Measurements from ENCODE around the gene SLC5A6. TPM values are rescaled to one million over a fixed set of nuclear protein-coding genes. Genes with fewer than 3 reads are reported as not detected.

SLC5A6 gene
- total and polyA plus RNA-seq, 2 of the 4 experiments (the other 2 are of a cell fraction) = 28.8 to 34.2 TPM

- Histone ChIP-seq H3K4me2 (ENCODE audit: low read depth, low read length) (no peak overlapping the region), H3K4me3 (ENCODE audit: insufficient read depth, low read depth, low read length) (no peak overlapping the region), H2BK120ac (ENCODE audit: low read depth, low read length) (no peak overlapping the region), H3K9me3 (ENCODE audit: control insufficient read depth, insufficient read depth, low read length) (no peaks in the 10 kb centered on the region), H3K23ac (ENCODE audit: low read depth, low read length) (no peak overlapping the region), H2BK20ac (ENCODE audit: low read depth, low read length) (no peak overlapping the region), H3K56ac (ENCODE audit: extremely low read depth, insufficient read depth, low read length) (no peak overlapping the region), H4K91ac (ENCODE audit: insufficient read depth, low read depth, low read length) (no peak overlapping the region), H3K79me1 (ENCODE audit: low read depth in 1 of 2, low read length in 2 of 2) (no peaks in the 10 kb centered on the region), H4K5ac (ENCODE audit: low read depth, low read length) (no peak overlapping the region), H4K20me1 (ENCODE audit: insufficient read depth, low read length) (no peaks in the 10 kb centered on the region), H3K4ac (ENCODE audit: low read depth, low read length) (no peak overlapping the region), H3K27ac (ENCODE audit: insufficient read depth, low read length) (no peak overlapping the region), H3K9me1 (ENCODE audit: insufficient read depth, low read length) (no peaks in the 10 kb centered on the region), H3K14ac (replicated peaks; ENCODE audit: low read depth, low read length) (no peak overlapping the region), H2BK5ac (ENCODE audit: low read depth, low read length, poor library complexity, severe bottlenecking) (no peak overlapping the region), H3K18ac (ENCODE audit: low read depth, low read length) (no peak overlapping the region), H3K4me1 (ENCODE audit: control insufficient read depth, insufficient read depth, low read length) (peaks cover 5% of the 10 kb centered on the region), H2BK15ac (ENCODE audit: low read depth, low read length) (no peak overlapping the region), H4K8ac (ENCODE audit: low read depth in 2 of 2, low read length in 2 of 2) (no peak overlapping the region), H3K9ac (ENCODE audit: low read depth, low read length) (no peak overlapping the region), H2AFZ (replicated peaks; ENCODE audit: low read length, poor library complexity) (no peak overlapping the region), H3K36me3 (ENCODE audit: control insufficient read depth, insufficient read depth, low read length) (no peaks in the 10 kb centered on the region), H3K27me3 (ENCODE audit: control insufficient read depth, insufficient read depth, low read length) (peaks cover 18% of the 10 kb centered on the region), H2AK9ac (replicated peaks; ENCODE audit: low read depth, low read length, poor library complexity) (no peak overlapping the region), H2AK5ac (ENCODE audit: low read depth, low read length) (no peak overlapping the region)
- intact Hi-C loops (cut with micrococcal nuclease) (loop anchor here (2.0 to 5.0 kb wide), 2 partner anchors 55 to 228 kb away; partner anchors contain the start of gene PREB), in situ Hi-C loops (cut with MboI; ENCODE audit: low sequenced_read_pairs) (no loop called here), dilution Hi-C loops (cut with HindIII; ENCODE audit: low sequenced_read_pairs, unreplicated experiment) (no loop called here)
- WGBS, 2 experiments (ENCODE audit: extremely low coverage in 2 of 2, insufficient read length in 1 of 2) = no CpG with 5 or more reads among the region's 8 CpGs
- ATAC-seq (ENCODE audit: low read depth) (no peak), DNase-seq (no peak)
- CTCF ChIA-PET = interaction anchor here (0.7 kb wide), 1 partner anchor 90 kb away, joined by 5 read pairs; no protein-coding TSS in a partner anchor
- POLR2A ChIA-PET (ENCODE audit: unreplicated experiment) = no interaction called here
- no TSS peak for BruUV-seq (replicated peaks)
- no peak for TF ChIP-seq USF2 (IDR thresholded peaks at IDR 0.05; ENCODE audit: low read depth, low read length)
- no peak for TF ChIP-seq MAFK (IDR thresholded peaks at IDR 0.05; ENCODE audit: low read depth, low read length)
- TF ChIP-seq CTCF (conservative IDR thresholded peaks at IDR 0.05; ENCODE audit: low read depth, low read length) = no peak
- no peak for TF ChIP-seq FOS (IDR thresholded peaks at IDR 0.05; ENCODE audit: low read depth, low read length)
Observed at GRCh38 chr2:27189989-27190388, 22.1 kb downstream of the SLC5A6 start.

Data from IMR-90 (cell line).